ENCODE measurements around the gene PLXNA2. TPM values are rescaled to one million over a fixed set of nuclear protein-coding genes. Genes with fewer than 3 reads are reported as not detected.

The PLXNA2 gene
- total and polyA plus RNA-seq, 2 of the 4 experiments (the other 2 are of a cell fraction) = 0.72 to 1.1 TPM

DNA sequence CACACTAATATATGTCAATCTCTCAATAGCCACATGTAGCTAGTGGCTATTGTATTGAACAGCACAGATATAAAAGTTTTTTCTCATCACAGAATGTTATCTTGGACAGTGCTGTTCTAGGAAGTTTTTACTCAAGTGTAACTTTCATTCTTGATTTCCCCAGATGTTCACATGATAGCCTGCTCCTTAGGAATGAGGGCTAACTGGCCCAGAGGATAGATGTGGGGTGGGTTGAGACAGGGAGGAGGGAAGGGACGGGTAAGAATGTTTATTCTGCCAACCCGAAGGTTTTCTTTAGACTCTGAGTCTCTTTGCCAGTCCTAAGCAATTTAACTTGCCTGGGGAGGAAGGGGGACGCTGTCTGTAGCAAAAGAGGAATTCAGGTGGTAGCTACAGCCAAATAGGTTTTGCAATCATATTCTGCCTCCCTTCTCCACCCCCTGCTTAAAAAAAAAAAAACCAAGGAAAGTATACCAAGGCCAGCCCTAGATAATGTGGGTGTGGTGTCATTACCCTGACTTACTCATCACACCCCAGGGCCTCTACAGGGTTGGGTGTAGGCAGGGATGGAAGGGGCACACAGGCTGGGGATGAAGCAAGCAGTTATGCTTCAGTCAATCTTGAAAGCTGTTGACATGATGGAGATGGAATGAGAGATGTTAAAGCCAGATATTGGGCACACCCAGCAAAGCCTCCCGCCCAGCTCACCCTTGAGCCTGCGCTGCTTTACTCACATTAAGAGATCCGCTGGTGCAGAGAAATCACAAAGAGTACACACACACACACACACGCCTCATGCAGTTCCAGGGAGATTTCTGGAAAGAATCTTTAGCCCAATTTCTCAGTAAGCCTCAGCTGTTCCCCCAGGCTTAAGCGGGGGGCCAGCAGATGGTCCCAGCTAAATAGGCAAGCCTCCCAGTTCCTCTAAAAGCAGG, 59.9 kb downstream of the PLXNA2 start:
- Histone ChIP-seq H2BK15ac (ENCODE audit: low read depth, low read length) (0 out of 3 replicates have a peak overlapping the region, but pooled peaks have one; percentile 0), H2AK5ac (ENCODE audit: low read depth, low read length) (peak overlapping the region; percentile 43; the same call in 1 of the 2 replicates), H3K79me1 (ENCODE audit: low read depth in 1 of 2, low read length in 2 of 2) (peaks cover 0 to 4% of the 10 kb centered on the region in 2 experiments; a peak in 1 of 4 replicates), H4K91ac (ENCODE audit: insufficient read depth, low read depth, low read length) (no peak overlapping the region), H3K9me1 (ENCODE audit: insufficient read depth, low read length) (peaks cover 10% of the 10 kb centered on the region), H2BK120ac (ENCODE audit: low read depth, low read length) (peak overlapping the region; percentile 33; the same call in 1 of the 2 replicates), H3K9me3 (ENCODE audit: control insufficient read depth, insufficient read depth, low read length) (no peaks in the 10 kb centered on the region), H3K27me3 (ENCODE audit: control insufficient read depth, insufficient read depth, low read length) (no peaks in the 10 kb centered on the region), H3K4me2 (ENCODE audit: low read depth, low read length) (peak overlapping the region; percentile 6; the same call in 1 of the 2 replicates), H4K8ac (ENCODE audit: low read depth in 2 of 2, low read length in 2 of 2) (no peak overlapping the region), H3K23ac (ENCODE audit: low read depth, low read length) (no peak overlapping the region), H4K20me1 (ENCODE audit: insufficient read depth, low read length) (no peaks in the 10 kb centered on the region), H2BK5ac (ENCODE audit: low read depth, low read length, poor library complexity, severe bottlenecking) (no peak overlapping the region), H4K5ac (ENCODE audit: low read depth, low read length) (no peak overlapping the region), H2AK9ac (replicated peaks; ENCODE audit: low read depth, low read length, poor library complexity) (peak overlapping the region; percentile 71), H3K9ac (ENCODE audit: low read depth, low read length) (no peak overlapping the region), H3K27ac (ENCODE audit: insufficient read depth, low read length) (no peak overlapping the region), H3K4ac (ENCODE audit: low read depth, low read length) (peak overlapping the region; percentile 33; the same call in 1 of the 2 replicates), H3K36me3 (ENCODE audit: control insufficient read depth, insufficient read depth, low read length) (no peaks in the 10 kb centered on the region), H3K14ac (replicated peaks; ENCODE audit: low read depth, low read length) (no peak overlapping the region), H3K18ac (ENCODE audit: low read depth, low read length) (no peak overlapping the region), H2BK20ac (ENCODE audit: low read depth, low read length) (no peak overlapping the region), H3K4me1 (ENCODE audit: control insufficient read depth, insufficient read depth, low read length) (peaks cover 11% of the 10 kb centered on the region), H2AFZ (replicated peaks; ENCODE audit: low read length, poor library complexity) (peak overlapping the region; percentile 65), H3K4me3 (ENCODE audit: insufficient read depth, low read depth, low read length) (no peak overlapping the region), H3K56ac (ENCODE audit: extremely low read depth, insufficient read depth, low read length) (no peak overlapping the region)
- BruUV-seq (replicated peaks) = no TSS peak
- dilution Hi-C loops (cut with HindIII; ENCODE audit: low sequenced_read_pairs, unreplicated experiment) = no loop called here
- POLR2A ChIA-PET (ENCODE audit: unreplicated experiment) = interaction anchor here (0.6 kb wide), 1 partner anchor 8 kb away, joined by 11 read pairs; no protein-coding TSS in a partner anchor
- CTCF ChIA-PET = no interaction called here
- ATAC-seq (ENCODE audit: low read depth) = peak; percentile 73
- TF ChIP-seq, protein P1, sequence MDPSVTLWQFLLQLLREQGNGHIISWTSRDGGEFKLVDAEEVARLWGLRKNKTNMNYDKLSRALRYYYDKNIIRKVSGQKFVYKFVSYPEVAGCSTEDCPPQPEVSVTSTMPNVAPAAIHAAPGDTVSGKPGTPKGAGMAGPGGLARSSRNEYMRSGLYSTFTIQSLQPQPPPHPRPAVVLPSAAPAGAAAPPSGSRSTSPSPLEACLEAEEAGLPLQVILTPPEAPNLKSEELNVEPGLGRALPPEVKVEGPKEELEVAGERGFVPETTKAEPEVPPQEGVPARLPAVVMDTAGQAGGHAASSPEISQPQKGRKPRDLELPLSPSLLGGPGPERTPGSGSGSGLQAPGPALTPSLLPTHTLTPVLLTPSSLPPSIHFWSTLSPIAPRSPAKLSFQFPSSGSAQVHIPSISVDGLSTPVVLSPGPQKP (IDR thresholded peaks at IDR 0.05; ENCODE audit: borderline replicate concordance, low read depth, low read length) = no peak
- TF ChIP-seq CEBPB (IDR thresholded peaks at IDR 0.05; ENCODE audit: low read depth, low read length) = peak; percentile 59; the same call in 1 of the 2 replicates
- peak; percentile 40 for DNase-seq
- in situ Hi-C loops (cut with MboI; ENCODE audit: low sequenced_read_pairs) = no loop called here
- 92% methylated on average over 2 of the region's 8 CpGs; no CpG with 5 or more reads in 1 of the 2 experiments for WGBS, 2 experiments (ENCODE audit: extremely low coverage in 2 of 2, insufficient read length in 1 of 2)
- intact Hi-C loops (cut with micrococcal nuclease) = no loop called here
